ENCODE results near the gene ZNF70. TPM values are rescaled to one million over a fixed set of nuclear protein-coding genes. Genes with fewer than 3 reads are reported as not detected.

ZNF70 gene
- total and polyA plus RNA-seq, 10 of the 15 experiments (the other 5 are each of a cell fraction or from before 2014, with no cell fraction given), result 0.15 to 2.3 (median 0.85) TPM

GRCh38 chr22:23759566-23759965 is 8.7 kb upstream of the ZNF70 start:
- Histone ChIP-seq H3K36me3 (ENCODE audit: control insufficient read depth in 2 of 2, insufficient read depth in 2 of 2, low read length in 1 of 2) (no peaks in the 10 kb centered on the region; a peak in 1 of 4 replicates), H3K4me3 (no peak overlapping the region), H3K9me3 (replicated peaks; ENCODE audit: control insufficient read depth, insufficient read depth, low read length) (no peaks in the 10 kb centered on the region), H3K27me3 (replicated peaks in 1 of 2; ENCODE audit: control insufficient read depth in 2 of 2, insufficient read depth in 2 of 2, low read length in 1 of 2) (no peaks in the 10 kb centered on the region), H2AFZ (ENCODE audit: control insufficient read depth, low read depth, low read length) (no peak overlapping the region), H3K79me2 (ENCODE audit: control insufficient read depth, insufficient read depth, low read length) (0 out of 2 replicates have a peak, but pooled peaks cover 2% of the 10 kb centered on the region), H4K20me1 (ENCODE audit: control insufficient read depth, insufficient read depth) (no peaks in the 10 kb centered on the region; the same call in 1 of the 2 replicates), H3K9ac (ENCODE audit: control insufficient read depth, insufficient read depth, low read length) (no peak overlapping the region), H3K4me1 (ENCODE audit: control insufficient read depth, insufficient read depth, low read length) (peaks cover 18% of the 10 kb centered on the region), H3K4me2 (ENCODE audit: control insufficient read depth, insufficient read depth) (no peak overlapping the region), H3K27ac (ENCODE audit: control insufficient read depth, insufficient read depth) (no peak overlapping the region)
- 83% methylated on average over 4 of the region's 4 CpGs for WGBS (ENCODE audit: insufficient coverage, insufficient replicate concordance, low lambda C conversion rate, missing lambda C conversion rate)
- ChIA-PET SMC1A (ENCODE audit: uncharacterized antibody, unreplicated experiment) (no interaction called here), CTCF (no interaction called here), POLR2A (interaction anchor here (0.7 kb wide), 2 partner anchors 168 to 1901 kb away, joined by 3 read pairs; no protein-coding TSS in a partner anchor), RAD21 (ENCODE audit: unreplicated experiment) (no interaction called here)
- DNase-seq (ENCODE audit: low read depth, low spot score) (no peak), FAIRE-seq (no peak), ATAC-seq (no peak)
- no TSS peak for BruUV-seq (replicated peaks)
- no peak for TF ChIP-seq BHLHE40 (IDR thresholded peaks at IDR 0.05; ENCODE audit: borderline replicate concordance in 1 of 2, low read depth in 2 of 2, low read length in 1 of 2)
- no peak for TF ChIP-seq DPF2 (IDR thresholded peaks at IDR 0.05)
- in situ Hi-C loops (cut with MboI), result no loop called here
- intact Hi-C loops (cut with micrococcal nuclease; ENCODE audit: unreplicated experiment), result no loop called here

GRCh38 chr22:23756891-23757290 is 6.0 kb upstream of the ZNF70 start:
- FAIRE-seq, result no peak
- intact Hi-C loops (cut with micrococcal nuclease; ENCODE audit: unreplicated experiment), result no loop called here
- Histone ChIP-seq H3K4me3 (no peak overlapping the region), H3K4me2 (ENCODE audit: control insufficient read depth, insufficient read depth) (no peak overlapping the region), H3K9me3 (replicated peaks; ENCODE audit: control insufficient read depth, insufficient read depth, low read length) (no peaks in the 10 kb centered on the region), H3K36me3 (ENCODE audit: control insufficient read depth in 2 of 2, insufficient read depth in 2 of 2, low read length in 1 of 2) (no peaks in the 10 kb centered on the region), H3K27ac (ENCODE audit: control insufficient read depth, insufficient read depth) (no peak overlapping the region), H3K9ac (ENCODE audit: control insufficient read depth, insufficient read depth, low read length) (no peak overlapping the region), H3K79me2 (ENCODE audit: control insufficient read depth, insufficient read depth, low read length) (no peaks in the 10 kb centered on the region), H2AFZ (ENCODE audit: control insufficient read depth, low read depth, low read length) (no peak overlapping the region), H3K4me1 (ENCODE audit: control insufficient read depth, insufficient read depth, low read length) (peaks cover 29% of the 10 kb centered on the region), H3K27me3 (replicated peaks in 1 of 2; ENCODE audit: control insufficient read depth in 2 of 2, insufficient read depth in 2 of 2, low read length in 1 of 2) (no peaks in the 10 kb centered on the region), H4K20me1 (ENCODE audit: control insufficient read depth, insufficient read depth) (no peaks in the 10 kb centered on the region)
- in situ Hi-C loops (cut with MboI), result no loop called here
- RAD21 ChIA-PET (ENCODE audit: unreplicated experiment), result no interaction called here
- CTCF ChIA-PET, result interaction anchor here (0.7 kb wide), 1 partner anchor 129 kb away, joined by 3 read pairs; no protein-coding TSS in a partner anchor
- no peak for ATAC-seq
- POLR2A ChIA-PET, result interaction anchor here (0.6 kb wide), 1 partner anchor 9 kb away, joined by 3 read pairs; no protein-coding TSS in a partner anchor
- SMC1A ChIA-PET (ENCODE audit: uncharacterized antibody, unreplicated experiment), result interaction anchor here (0.6 kb wide), 1 partner anchor 13 kb away, joined by 3 read pairs; no protein-coding TSS in a partner anchor
- WGBS (ENCODE audit: insufficient coverage, insufficient replicate concordance, low lambda C conversion rate, missing lambda C conversion rate), result 58% methylated on average over 3 of the region's 4 CpGs
- DNase-seq (ENCODE audit: low read depth, low spot score), result no peak
- no TSS peak for BruUV-seq (replicated peaks)
- TF ChIP-seq SIN3A (IDR thresholded peaks at IDR 0.05; ENCODE audit: low read depth, low read length) (no peak), PKNOX1 (IDR thresholded peaks at IDR 0.05) (peak; percentile 67), MXI1 (IDR thresholded peaks at IDR 0.05; ENCODE audit: low read depth, low read length) (no peak), RUNX3 (IDR thresholded peaks at IDR 0.05; ENCODE audit: low read length) (peak; percentile 13; the same call in 1 of the 2 replicates)
